HUES6 (cell line): ENCODE results near the gene VPS18.

ENCODE experiments used
- H3K27ac ChIP-seq: 2 replicates; pipeline ENCODE4 v1.7.0; 2013; ENCODE audit warnings: low read depth, mild to moderate bottlenecking, low read length, inconsistent platforms
- H3K27me3 ChIP-seq: 2 replicates; pipeline ENCODE4 v1.6.1; 2013; ENCODE audit warnings: low read length; ENCODE audit not compliant: control insufficient read depth, insufficient read depth
- H3K36me3 ChIP-seq: 2 replicates; pipeline ENCODE4 v1.6.1; 2013; ENCODE audit warnings: low read length; ENCODE audit not compliant: control insufficient read depth, insufficient read depth
- H3K4me1 ChIP-seq: 2 replicates; pipeline ENCODE4 v1.6.1; 2013; ENCODE audit warnings: low read length; ENCODE audit not compliant: control insufficient read depth, insufficient read depth
- H3K4me3 ChIP-seq: 2 replicates; pipeline ENCODE4 v1.5.1; 2013; ENCODE audit warnings: low read depth, low read length
- H3K9ac ChIP-seq: one replicate; pipeline ENCODE4 v1.6.1; 2013; ENCODE audit warnings: mild to moderate bottlenecking, low read length
- H3K9me3 ChIP-seq: 2 replicates; pipeline ENCODE4 v1.6.1; 2013; ENCODE audit warnings: low read depth, low read length; ENCODE audit not compliant: control insufficient read depth, insufficient read depth

Gene VPS18

GRCh38 chr15:40891138-40891537 is 3.1 kb upstream of the VPS18 start:
- Histone ChIP-seq H3K27me3 (peaks cover 16% of the 10 kb centered on the region), H3K9me3 (no peaks in the 10 kb centered on the region), H3K4me1 (peaks cover 6% of the 10 kb centered on the region), H3K4me3 (no peak overlapping the region), H3K27ac (no peak overlapping the region), H3K9ac (no peak overlapping the region), H3K36me3 (peaks cover 6% of the 10 kb centered on the region)

- H3K9ac ChIP-seq, result no peak overlapping the region
- peaks cover 6% of the 10 kb centered on the region for H3K4me1 ChIP-seq
- no peak overlapping the region for H3K4me3 ChIP-seq
- H3K27me3 ChIP-seq, result peaks cover 16% of the 10 kb centered on the region
- no peaks in the 10 kb centered on the region for H3K9me3 ChIP-seq
- no peak overlapping the region for H3K27ac ChIP-seq
- peaks cover 9% of the 10 kb centered on the region for H3K36me3 ChIP-seq
Measured at GRCh38 chr15:40891810-40892446, 2.3 kb upstream of the VPS18 start.

GRCh38 chr15:40892447-40893012 is 1.7 kb upstream of the VPS18 start:
- no peak overlapping the region for H3K4me3 ChIP-seq
- no peak overlapping the region for H3K9ac ChIP-seq
- H3K27me3 ChIP-seq, result peaks cover 16% of the 10 kb centered on the region
- H3K27ac ChIP-seq, result no peak overlapping the region
- no peaks in the 10 kb centered on the region for H3K9me3 ChIP-seq
- H3K4me1 ChIP-seq, result peaks cover 6% of the 10 kb centered on the region
- H3K36me3 ChIP-seq, result peaks cover 14% of the 10 kb centered on the region

- peak overlapping the region; percentile 66 for H3K4me3 ChIP-seq
- H3K4me1 ChIP-seq, result peaks cover 6% of the 10 kb centered on the region
- peaks cover 16% of the 10 kb centered on the region for H3K36me3 ChIP-seq
- H3K27ac ChIP-seq, result no peak overlapping the region
- H3K9ac ChIP-seq, result no peak overlapping the region
- H3K9me3 ChIP-seq, result no peaks in the 10 kb centered on the region
- H3K27me3 ChIP-seq, result peaks cover 16% of the 10 kb centered on the region
Measured at GRCh38 chr15:40893019-40893670, 1.1 kb upstream of the VPS18 start.

- Histone ChIP-seq H3K27ac (peak overlapping the region; percentile 53; the same call in 1 of the 2 replicates), H3K9me3 (no peaks in the 10 kb centered on the region), H3K4me1 (peaks cover 6% of the 10 kb centered on the region), H3K9ac (peak overlapping the region; percentile 84), H3K27me3 (peaks cover 16% of the 10 kb centered on the region), H3K36me3 (peaks cover 33% of the 10 kb centered on the region), H3K4me3 (peak overlapping the region; percentile 90)
Measured at GRCh38 chr15:40894681-40895448, 615 bp downstream of the VPS18 start.

- H3K4me1 ChIP-seq, result peaks cover 6% of the 10 kb centered on the region
- no peaks in the 10 kb centered on the region for H3K27me3 ChIP-seq
- H3K9me3 ChIP-seq, result no peaks in the 10 kb centered on the region
- H3K9ac ChIP-seq, result no peak overlapping the region
- H3K36me3 ChIP-seq, result peaks cover 69% of the 10 kb centered on the region
- no peak overlapping the region for H3K4me3 ChIP-seq
- H3K27ac ChIP-seq, result no peak overlapping the region
Measured at GRCh38 chr15:40899536-40900207, 5.4 kb downstream of the VPS18 start.

GRCh38 chr15:40900256-40901052 is 6.2 kb downstream of the VPS18 start:
- no peak overlapping the region for H3K9ac ChIP-seq
- H3K27ac ChIP-seq, result no peak overlapping the region
- H3K4me3 ChIP-seq, result no peak overlapping the region
- peaks cover 3% of the 10 kb centered on the region for H3K4me1 ChIP-seq
- peaks cover 71% of the 10 kb centered on the region for H3K36me3 ChIP-seq
- no peaks in the 10 kb centered on the region for H3K9me3 ChIP-seq
- H3K27me3 ChIP-seq, result no peaks in the 10 kb centered on the region

- H3K9ac ChIP-seq, result no peak overlapping the region
- no peak overlapping the region for H3K4me3 ChIP-seq
Measured at GRCh38 chr15:40901053-40901443, 6.8 kb downstream of the VPS18 start.

GRCh38 chr15:40902605-40903561 is 8.6 kb downstream of the VPS18 start:
- no peaks in the 10 kb centered on the region for H3K9me3 ChIP-seq
- H3K36me3 ChIP-seq, result peaks cover 56% of the 10 kb centered on the region
- no peak overlapping the region for H3K4me3 ChIP-seq
- H3K9ac ChIP-seq, result no peak overlapping the region
- peaks cover 6% of the 10 kb centered on the region; the same call in 1 of the 2 replicates for H3K4me1 ChIP-seq
- no peak overlapping the region for H3K27ac ChIP-seq
- no peaks in the 10 kb centered on the region for H3K27me3 ChIP-seq

More at GRCh38 chr15:40901053-40901443, 6.8 kb downstream of the VPS18 start:
- H3K27me3 ChIP-seq, result no peaks in the 10 kb centered on the region
- H3K27ac ChIP-seq, result no peak overlapping the region
- no peaks in the 10 kb centered on the region; the same call in 1 of the 2 replicates for H3K4me1 ChIP-seq
- H3K9me3 ChIP-seq, result no peaks in the 10 kb centered on the region
- H3K36me3 ChIP-seq, result peaks cover 66% of the 10 kb centered on the region
